GM21423 (cell line): ENCODE measurements around the gene TLX1.

Experiments used
- ATAC-seq: cut with Tn5 transposase; IDR thresholded peaks from one replicate; pipeline ENCODE4 v1.9.1; 2021; ENCODE audit warnings: mild to moderate bottlenecking, moderate library complexity; ENCODE audit not compliant: unreplicated experiment

TLX1 gene

DNA sequence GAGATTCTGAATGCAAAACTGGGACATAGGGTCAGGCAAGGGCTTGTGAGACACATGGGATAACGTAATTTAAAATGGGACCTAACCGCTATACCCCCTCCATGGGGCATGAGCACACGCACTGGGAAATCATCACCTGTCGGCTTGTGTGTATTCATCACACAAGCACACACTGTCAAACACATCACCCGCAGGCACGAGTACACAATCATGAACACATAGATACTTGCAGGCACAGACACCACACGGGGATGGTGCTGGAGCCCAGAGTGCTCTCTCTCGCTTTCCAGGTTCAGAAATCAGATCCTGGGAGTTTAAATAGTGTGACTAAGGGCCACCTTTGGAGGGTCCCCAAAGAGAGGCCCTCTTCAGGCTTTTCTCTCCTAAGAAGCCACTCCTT is 19.6 kb upstream of the TLX1 start:
- ATAC-seq: no peak

- no peak for ATAC-seq
Measured at GRCh38 chr10:101112799-101113594, 18.1 kb upstream of the TLX1 start.

GRCh38 chr10:101113890-101114403 is 17.2 kb upstream of the TLX1 start:
- ATAC-seq: no peak

- ATAC-seq: no peak
Measured at GRCh38 chr10:101114646-101115045, 16.5 kb upstream of the TLX1 start.

DNA sequence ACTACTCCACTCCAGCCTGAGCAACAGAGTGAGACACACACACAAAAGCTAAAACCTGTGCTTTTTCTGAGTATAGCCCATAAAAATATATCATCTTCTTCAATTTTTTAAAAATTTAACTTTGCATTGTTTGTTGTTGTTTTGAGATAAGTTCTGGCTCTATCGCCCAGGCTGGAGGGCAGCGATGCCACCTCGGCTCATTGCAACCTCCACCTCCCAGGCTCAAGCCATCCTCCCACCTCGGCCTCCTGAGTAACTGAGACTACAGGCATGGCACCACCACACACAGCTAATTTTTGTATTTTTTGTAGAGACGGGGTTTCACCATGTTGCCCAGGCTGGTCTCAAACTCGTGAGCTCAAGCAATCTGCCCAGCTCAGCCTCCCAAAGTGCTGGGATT is 14.3 kb upstream of the TLX1 start:
- no peak for ATAC-seq

GRCh38 chr10:101118031-101118430 is 13.1 kb upstream of the TLX1 start:
- no peak for ATAC-seq

DNA sequence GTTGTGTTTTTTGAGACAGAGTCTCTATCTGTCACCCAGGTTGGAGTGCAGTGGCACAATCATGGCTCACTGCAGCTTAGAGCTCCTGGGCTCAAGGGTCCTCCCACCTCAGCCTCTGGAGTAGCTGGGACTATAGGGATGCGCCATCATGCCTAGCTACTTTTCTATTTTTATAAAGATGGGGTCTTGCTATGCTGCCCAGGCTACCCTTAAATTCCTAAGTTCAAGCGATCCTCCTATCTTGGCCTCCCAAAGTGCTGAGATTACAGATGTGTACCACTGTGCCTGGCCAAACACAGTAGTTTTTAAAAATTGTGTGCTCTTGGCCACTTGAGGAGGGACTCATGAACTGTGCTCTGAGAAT is 10.6 kb upstream of the TLX1 start:
- ATAC-seq: no peak

- no peak for ATAC-seq
Measured at GRCh38 chr10:101120884-101121653, 10.0 kb upstream of the TLX1 start.

DNA sequence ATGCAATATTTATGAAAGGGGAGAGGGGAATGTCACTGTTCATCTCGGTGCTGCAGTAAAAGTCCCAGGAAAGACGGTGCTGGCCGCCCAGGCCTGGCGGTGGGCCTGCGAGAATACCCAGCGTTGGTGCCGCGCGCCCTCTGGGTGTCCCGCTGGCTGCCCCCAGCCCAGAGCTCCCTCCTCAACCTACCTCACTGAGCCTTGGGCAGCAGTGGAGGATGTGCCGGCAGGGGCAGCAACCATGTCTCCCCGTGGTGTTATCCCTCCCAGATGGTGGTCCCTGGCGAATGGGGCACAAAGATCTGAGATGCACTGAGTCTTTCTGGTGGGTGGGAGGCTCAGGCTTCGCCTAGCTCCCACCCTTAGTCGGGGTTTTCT is 9.5 kb upstream of the TLX1 start:
- ATAC-seq: no peak

DNA sequence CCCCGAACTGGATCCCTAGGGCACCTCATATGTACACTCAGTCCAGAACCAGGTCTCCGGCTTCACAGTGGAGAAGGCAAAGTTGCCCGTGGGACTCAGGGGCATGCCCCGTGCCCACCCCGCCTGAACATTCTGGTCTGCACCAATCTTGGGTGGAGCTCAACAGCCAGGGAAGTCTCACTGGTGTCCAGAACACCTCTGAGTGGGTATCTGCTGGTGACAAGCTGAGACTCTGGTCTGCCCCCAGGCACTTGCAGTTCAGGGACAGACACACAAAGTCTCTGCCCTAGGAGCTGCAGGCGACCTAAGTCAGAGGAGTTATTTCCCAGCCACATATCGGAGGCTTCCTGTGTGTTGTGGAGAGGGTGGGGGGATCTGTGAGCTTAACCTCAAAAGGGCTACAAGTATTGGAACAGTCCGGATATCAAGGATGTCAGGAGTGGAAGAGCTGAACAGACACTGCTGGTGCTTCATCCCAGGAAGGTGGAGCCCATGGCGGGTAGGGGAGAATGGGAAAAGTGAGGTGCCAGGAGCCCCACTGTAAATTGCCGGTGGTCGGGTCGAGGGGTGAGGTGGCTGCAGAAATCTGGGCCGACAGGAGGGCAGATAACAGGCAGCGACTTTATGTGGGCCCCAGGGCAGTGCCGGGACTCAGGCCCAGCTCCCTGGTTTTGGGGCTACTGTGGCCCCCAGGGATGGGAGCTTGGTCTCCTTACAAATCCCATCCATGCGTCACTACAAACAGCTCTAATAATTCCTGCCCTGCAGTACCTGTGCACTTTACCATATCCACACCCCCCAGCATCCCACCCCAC is 8.6 kb upstream of the TLX1 start:
- no peak for ATAC-seq

DNA sequence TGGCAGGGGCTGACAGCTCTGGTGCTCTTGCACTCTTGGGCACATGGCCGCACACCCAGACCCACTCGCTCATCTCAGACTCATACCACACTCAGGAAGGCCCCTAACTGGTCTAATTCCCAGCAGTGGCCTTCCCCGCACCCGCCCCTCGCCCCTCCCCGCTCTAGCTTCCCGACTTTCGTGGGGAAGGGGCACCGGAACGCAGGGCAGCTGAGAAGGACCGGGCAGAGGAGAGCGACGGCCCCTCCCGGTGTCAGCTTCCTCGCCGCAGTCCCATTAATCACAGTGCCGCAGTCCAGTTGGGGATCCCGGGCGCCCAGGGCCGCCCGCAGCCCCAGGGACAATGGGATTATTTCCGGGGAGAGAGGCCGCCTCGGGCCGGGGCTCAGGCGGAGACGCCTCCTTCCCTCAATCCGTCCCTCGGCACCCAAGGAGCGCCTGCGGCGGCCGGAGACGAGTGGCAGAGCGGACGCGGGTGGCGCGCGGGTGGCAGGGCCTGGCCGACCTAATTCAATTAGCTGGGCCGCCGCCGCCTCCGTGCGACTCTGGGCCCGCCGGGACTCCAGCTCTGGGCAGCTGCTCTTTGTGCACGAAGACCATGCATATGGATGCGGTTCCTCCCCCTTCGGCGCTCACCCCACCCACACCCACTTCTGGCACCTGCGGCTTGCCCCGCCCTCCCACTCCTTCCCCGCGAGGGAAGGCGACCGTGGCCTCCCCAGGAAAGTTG is 7.8 kb upstream of the TLX1 start:
- no peak for ATAC-seq

DNA sequence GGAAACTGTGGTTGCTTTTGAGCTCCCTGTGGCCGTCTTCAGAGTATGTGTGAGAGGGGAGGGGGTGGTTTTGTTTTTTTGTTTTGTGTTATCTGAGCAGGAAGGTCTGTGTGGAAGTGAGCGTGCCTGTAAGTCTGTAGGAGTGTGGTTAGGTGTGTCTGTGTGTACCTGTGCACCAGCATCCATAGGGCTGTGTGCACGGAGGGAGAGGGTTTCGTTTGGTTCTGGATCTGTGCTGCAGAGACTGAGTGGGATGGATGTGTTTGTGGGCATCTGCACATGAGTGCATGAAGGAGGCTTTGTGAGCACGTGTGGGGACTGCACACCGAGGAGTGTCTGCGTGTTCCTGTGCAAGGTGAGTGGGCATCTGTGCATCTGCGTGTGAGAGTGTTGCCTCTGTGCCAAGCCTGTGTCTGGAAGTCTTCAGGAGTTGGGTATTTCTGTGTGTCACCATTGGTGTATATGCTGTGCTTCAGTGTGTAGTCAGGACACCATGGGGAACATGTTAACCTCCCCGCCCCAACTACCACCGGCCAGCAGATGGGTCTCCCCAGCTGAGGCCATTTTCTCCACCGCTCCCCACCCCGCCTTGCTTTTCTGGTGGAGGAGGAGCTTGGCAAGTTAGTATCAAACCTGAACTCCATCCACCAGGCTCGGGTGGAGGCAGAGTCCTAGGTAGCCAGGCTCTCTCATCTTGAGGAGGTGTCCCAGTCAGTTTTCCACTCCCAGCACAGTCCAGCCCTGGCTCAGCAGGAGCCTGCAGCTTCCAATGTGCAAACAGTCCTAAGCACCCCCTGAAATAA is 7.1 kb upstream of the TLX1 start:
- ATAC-seq: no peak

DNA sequence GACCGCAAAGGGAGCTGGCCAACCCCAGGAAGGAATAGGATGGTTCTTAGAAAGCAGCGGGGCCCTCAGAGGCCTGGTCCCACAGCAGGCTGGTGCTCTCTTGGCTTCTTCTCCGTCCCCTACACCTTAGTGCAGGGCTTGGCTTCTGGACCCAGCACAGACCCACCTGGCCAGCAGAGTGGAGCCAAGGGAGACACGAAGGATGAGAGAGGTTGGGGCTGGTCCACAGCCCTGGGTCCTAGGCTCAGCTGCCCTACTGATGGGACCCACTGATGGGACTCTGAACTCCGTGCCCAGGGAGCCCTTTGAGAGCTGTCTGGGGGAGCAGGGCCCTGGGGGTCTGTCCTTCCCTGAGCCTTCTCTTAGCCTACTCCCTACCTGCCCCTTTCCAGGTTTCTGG is 6.2 kb upstream of the TLX1 start:
- ATAC-seq: no peak

DNA sequence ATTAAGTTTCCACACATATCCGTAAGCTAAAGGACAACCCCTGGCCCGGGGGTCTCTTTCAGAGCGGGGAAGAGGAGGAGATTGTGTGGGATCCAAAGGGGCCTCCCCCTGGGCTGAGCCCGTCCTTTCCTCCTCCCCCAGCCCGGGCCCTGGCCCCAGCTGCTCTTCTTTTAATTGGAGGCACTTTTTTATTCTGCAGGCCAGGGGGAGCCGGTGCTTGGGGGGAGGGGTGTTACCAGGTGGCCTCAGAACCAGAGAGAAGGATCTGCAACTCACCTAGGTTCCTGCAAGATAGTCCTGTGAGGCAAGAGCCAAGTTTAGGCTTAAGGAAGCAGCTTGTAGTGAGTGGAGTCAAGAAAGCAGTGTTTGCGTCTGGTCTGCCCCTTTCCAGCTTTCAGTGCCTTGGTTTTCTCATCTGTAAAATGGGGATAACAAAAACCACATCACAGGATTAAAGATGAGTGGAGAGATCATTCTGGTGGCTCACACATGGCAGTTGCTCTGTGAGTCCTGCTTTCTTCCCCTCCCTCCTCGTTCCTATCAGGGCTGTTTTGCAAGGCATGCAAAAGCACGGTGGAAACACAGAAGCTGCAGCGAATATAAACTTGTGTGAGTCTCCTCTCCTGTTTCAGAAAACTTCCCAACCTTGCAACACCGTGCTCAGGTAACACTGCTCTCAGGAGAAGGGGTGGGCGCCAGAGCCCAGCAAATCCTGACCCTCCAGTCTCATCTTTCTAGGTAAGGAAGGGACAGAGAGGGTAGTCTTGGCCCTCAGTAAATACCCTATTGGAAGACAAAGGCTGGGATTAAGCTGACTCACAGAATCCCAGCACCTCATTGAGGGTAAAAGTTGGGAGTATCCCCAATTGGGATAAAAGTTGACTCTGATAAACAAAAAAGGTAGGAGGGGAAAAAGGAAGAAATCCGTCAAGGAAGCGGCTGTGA is 4.1 kb upstream of the TLX1 start:
- ATAC-seq: no peak

GRCh38 chr10:101130141-101130540 is 959 bp upstream of the TLX1 start:
- no peak for ATAC-seq

DNA sequence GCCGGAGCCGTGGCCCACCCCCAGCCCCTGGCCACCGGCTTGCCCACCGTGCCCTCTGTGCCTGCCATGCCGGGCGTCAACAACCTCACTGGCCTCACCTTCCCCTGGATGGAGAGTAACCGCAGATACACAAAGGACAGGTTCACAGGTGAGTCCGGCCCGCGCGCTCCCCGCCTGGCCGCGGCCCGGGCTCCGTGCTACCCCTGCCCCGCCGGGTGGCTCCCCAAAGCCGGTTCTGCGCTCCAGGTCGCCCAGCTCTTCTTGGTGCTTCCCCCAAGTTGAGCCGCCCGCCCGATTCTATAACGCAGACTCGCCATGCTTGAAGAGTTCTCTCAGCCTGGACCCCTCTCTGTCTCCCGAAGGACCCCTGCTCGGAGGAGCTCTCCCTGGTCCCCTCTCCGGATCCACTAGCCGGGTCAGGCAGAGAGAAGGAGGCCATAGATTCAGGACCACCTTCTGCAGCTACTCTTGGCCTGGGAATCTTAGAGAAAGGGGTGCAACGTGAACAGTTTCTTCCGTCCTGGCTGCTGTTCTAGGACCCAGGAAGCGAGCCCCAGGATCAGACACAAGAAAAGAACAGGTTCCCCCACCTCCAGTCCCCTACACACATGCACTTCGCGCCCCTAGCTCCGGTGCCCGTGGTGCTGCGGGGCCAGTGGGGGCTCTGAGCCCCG is 999 bp downstream of the TLX1 start:
- no peak for ATAC-seq

- ATAC-seq: no peak
Measured at GRCh38 chr10:101132636-101133473, 1.8 kb downstream of the TLX1 start.
